ENCODE measurements around the gene CNN2.

CNN2 gene

DNA sequence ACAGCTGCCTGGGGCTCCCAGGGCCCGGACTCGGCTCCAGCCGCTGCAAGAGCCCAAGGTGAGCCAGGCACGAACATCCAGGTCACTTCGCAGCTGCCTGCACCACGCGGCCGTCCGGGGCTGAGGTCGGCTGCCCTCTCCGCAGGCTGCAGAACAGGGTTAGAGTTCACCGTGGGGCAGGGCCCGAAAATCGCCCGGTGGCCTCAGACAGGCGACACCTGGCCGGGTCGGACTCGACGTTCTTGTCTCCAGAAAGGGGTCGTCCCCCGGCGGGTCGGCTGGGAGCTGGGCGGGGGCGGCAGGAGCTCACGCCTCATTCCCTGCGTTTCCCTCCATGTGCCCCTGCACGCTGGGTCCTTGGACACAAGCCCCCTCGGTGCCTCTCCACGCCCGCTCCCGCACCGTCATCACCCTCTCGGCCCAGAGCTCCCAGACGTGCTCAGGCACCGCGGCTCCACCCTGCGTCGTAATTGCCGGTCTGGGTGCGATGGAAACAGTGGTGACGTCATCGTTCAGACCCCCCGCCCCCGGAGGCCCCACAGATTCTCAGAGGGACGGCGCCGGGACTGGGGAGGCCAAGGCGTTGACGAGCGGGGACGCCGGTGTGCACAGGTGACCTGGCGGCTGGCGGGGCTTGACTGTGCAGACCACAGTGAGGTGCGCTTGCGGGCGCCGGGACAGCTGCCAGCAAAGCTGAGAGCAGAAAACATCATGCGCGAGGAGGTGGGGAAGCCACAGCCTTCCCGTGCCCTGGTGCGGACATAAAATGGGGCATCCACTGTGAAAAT lies 30.2 kb upstream of the CNN2 start:
- peak; percentile 84 to 89 for DNase-seq

DNA sequence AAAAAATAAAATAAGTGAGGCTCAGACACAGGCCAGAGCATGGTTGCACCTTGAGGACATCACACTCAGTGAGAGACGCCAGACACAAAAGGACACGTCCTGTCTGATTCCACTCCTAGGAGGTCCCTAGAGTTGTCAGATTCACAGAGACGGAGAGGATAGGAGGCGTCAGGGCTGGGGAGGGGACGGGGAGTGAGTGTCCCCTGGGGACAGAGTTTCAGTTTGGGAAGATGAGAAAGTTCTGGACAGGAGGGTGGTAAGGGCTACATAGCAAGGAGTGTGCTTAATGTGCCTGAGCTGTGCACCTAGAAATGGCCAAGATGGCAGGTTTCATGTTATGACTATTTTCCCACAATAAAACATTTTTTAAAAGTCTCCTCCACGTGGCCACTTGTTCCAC lies 28.3 kb upstream of the CNN2 start:
- no peak for DNase-seq

DNA sequence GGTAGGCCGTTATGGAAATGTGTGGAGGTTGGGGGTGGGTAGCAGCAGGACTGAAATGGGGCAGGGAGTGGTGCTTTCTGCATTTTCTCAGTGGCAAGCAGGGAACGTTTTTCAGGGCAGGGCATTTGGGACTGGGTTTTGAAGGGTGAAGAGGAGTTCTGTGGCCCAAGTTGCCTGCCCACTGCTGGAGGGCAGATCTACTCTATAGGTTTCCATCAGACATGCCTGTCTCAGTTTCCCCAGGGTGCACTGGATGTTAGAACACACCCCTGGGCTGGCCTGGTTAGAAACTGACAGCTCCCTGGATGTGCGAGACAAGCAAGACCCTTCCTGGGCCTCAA lies 27.1 kb upstream of the CNN2 start:
- DNase-seq = no peak

DNA sequence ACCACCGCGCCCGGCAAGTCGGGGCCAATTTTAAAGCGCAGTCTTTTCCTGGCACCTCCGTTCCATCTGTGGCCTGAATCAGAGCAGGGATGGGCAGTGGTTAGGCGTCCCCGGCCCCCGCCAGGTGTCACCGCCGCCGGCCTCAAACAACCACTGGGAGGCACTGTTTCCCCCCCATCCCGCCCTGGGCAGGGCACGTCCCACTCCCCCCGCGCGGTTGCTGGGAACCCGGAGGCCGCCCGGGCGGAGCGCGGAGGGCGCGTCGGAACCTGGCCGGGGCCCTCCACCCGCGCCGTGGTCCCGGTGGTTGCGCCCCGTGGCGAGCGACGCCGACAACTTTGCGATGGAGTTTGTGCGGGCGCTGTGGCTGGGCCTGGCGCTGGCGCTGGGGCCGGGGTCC lies 26.3 kb upstream of the CNN2 start, which contains the start of gene GRIN3B:
TSS of gene GRIN3B (plus strand) at position 325 of the 400 bp plus-strand sequence. CDS start at position 344, 19 bp downstream.
- peak; percentile 63 to 73 for DNase-seq

DNA sequence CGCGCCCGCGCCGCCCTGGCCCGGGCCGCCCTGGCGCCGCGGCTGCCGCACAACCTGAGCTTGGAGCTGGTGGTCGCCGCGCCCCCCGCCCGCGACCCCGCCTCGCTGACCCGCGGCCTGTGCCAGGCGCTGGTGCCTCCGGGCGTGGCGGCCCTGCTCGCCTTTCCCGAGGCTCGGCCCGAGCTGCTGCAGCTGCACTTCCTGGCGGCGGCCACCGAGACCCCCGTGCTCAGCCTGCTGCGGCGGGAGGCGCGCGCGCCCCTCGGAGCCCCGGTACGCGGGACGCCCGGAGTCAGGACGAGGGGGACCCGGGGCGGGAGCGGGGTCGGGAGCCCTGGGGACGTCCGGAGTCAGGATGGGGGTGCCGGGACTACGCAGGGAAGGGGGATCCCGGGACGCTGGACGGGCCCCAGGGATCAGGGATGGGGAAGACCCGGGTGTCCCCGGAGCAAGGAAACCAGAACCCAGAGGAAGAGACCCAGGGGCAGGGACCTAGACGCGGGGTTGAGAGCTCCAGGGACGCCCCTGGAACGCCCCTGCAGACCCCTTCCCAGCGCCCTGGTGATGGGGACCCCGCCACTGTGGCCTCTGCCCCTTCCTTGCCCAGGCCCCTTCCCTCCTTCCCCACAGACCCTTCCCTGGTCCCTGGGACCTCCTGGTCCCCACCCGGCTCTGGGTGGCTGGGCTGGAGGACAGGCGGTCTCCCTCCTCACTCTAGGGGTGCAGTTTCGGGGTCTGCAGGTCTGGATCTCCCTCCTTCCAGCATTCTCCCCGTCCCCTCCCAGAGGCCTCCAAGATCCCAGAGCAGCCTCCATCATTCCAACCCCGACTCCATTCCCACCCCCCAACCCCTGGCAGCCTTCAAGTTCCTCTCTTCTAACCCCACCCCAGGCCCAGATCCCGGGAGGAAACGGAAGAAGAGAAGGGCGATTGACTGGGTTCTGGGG lies 25.5 kb upstream of the CNN2 start:
- DNase-seq = no peak

DNA sequence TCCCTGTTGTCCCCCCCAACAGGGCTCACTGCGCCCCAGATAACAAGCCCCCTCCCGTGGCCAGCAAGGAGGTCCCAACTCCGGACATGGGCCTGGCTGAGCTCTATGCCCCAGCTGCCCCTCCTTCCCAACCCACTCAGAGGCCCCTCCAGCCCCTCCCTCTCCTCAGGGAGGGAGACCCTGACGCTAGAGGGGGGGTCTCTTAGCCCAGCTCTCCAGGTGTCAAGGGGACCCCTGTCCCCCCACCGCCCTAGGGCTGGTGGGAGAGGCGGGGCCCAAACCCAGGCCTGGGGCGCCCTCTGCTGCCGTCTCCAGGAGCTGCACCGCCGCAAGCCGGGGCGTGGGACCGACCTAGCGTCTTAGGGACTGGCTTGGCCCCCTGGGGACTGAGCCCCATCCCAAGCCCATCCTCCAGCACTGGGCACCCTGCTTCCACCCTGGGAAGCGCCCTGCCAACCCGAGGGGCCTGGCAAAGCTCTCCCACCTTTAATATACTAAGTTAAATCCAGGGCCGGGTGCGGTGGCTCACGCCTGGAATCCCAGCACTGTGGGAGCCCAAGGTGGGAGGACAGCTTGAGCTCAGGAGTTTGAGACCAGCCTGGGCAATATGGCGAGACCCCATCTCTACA lies 24.8 kb upstream of the CNN2 start:
- DNase-seq = peak; percentile 64 to 73

DNA sequence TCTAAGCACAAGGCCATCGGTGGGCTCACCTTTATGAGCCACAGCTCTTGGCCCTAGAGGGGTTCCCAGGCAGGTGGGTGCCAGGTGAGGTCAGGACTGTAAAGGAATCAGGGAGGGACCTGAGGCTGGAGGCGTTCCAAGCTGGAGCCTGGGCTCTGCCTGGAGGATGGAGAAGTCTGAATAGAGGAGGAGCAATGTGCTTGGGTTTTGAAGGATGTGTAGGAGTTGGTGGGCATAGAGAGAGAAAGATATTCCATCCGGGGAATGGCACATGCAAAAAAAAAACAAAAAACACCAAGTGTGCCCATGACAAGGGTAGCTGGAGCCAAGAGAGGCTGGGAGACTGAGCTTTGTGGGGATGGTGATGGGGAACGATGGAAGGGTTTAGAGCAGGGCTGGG lies 23.8 kb upstream of the CNN2 start:
- no peak for DNase-seq

DNA sequence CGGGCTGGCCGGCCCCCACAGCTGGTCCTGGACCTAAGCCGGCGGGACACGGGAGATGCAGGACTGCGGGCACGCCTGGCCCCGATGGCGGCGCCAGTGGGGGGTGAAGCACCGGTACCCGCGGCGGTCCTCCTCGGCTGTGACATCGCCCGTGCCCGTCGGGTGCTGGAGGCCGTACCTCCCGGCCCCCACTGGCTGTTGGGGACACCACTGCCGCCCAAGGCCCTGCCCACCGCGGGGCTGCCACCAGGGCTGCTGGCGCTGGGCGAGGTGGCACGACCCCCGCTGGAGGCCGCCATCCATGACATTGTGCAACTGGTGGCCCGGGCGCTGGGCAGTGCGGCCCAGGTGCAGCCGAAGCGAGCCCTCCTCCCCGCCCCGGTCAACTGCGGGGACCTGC lies 23.1 kb upstream of the CNN2 start:
- no peak for DNase-seq

DNA sequence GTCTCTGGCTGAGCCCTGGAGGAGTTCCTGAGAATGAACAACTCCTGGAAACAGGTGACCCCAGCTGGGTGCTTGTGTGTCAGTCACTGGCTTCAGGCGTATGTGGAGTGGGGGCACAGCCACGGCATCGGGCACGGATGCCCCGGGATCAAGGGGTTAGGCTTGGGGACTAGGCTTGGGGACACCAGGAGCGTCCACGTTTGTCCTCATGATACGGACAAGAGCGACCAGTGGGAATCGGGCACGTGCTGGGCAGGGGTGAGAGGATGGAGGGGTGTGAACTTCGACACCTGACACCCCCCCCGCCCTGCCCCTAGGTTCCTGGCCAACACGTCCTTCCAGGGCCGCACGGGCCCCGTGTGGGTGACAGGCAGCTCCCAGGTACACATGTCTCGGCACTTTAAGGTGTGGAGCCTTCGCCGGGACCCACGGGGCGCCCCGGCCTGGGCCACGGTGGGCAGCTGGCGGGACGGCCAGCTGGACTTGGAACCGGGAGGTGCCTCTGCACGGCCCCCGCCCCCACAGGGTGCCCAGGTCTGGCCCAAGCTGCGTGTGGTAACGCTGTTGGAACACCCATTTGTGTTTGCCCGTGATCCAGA lies 22.1 kb upstream of the CNN2 start:
- no peak for DNase-seq

DNA sequence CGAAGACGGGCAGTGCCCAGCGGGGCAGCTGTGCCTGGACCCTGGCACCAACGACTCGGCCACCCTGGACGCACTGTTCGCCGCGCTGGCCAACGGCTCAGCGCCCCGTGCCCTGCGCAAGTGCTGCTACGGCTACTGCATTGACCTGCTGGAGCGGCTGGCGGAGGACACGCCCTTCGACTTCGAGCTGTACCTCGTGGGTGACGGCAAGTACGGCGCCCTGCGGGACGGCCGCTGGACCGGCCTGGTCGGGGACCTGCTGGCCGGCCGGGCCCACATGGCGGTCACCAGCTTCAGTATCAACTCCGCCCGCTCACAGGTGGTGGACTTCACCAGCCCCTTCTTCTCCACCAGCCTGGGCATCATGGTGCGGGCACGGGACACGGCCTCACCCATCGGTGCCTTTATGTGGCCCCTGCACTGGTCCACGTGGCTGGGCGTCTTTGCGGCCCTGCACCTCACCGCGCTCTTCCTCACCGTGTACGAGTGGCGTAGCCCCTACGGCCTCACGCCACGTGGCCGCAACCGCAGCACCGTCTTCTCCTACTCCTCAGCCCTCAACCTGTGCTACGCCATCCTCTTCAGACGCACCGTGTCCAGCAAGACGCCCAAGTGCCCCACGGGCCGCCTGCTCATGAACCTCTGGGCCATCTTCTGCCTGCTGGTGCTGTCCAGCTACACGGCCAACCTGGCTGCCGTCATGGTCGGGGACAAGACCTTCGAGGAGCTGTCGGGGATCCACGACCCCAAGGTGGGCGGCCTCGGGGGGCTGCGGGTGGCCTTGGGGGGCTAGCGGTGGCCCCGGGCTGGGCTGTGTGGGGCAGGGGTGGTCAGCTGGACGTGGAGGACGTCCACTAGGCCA lies 21.4 kb upstream of the CNN2 start:
- no peak for DNase-seq

DNA sequence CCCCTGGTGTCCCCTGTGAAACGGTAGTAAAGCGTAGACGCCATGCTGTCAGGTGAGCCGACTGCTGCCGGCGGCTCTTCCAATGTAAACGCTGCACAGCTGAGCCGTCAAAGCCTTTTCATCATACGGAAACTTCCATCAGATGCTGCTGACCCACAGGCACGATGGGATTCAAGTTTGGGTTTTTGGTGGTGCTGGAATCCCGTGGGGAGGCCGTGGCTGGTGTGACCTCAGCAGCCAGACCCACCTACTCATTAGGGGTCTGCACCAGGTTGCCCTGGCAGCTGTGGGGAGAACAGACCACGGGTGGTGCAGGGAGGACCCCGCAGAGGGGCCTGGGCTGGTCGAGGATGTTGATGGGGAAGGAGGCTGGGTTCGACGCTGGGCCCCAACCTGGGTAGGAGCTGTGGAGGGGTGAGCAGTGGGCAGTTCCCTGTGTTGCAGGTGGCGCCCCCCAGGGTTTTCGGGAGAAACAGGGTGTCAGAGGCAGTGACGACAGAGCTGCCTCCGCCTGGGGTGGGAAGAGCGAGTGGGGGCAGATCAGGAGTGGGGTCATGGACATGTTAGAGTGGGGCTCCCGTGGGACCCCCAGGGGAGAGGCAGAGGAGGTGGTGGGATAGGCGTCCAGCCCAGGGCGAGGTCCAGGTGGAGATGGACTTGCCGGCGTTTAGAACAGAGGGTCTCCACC lies 19.6 kb upstream of the CNN2 start:
- DNase-seq = no peak

DNA sequence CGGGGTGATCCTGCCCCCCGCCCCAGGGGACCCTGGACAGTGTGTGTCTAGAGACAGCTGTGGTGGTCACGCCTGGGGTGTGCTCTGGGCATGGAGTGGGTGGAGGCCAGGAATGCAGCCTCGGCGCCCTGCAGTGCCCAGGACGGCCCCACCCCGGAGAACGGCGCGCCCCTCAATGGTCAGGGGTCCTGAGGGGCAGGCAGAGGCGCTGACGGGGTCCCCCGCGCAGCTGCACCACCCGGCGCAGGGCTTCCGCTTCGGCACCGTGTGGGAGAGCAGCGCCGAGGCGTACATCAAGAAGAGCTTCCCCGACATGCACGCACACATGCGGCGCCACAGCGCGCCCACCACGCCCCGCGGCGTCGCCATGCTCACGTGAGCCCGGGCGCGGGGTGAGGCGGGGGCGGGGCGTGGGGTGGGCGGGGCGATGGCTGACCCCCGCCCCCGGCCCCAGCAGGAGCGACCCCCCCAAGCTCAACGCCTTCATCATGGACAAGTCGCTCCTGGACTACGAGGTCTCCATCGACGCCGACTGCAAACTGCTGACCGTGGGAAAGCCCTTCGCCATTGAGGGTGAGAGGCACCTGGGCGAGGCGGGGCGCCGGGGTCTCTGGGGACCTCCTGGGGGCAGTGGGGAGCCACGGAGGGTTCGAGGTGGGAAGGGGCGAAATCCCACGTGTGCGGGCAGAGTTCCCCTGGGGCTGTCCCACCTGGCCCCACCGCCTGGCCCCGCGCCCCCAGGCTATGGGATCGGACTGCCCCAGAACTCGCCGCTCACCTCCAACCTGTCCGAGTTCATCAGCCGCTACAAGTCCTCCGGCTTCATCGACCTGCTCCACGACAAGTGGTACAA lies 18.8 kb upstream of the CNN2 start:
- DNase-seq = no peak

DNA sequence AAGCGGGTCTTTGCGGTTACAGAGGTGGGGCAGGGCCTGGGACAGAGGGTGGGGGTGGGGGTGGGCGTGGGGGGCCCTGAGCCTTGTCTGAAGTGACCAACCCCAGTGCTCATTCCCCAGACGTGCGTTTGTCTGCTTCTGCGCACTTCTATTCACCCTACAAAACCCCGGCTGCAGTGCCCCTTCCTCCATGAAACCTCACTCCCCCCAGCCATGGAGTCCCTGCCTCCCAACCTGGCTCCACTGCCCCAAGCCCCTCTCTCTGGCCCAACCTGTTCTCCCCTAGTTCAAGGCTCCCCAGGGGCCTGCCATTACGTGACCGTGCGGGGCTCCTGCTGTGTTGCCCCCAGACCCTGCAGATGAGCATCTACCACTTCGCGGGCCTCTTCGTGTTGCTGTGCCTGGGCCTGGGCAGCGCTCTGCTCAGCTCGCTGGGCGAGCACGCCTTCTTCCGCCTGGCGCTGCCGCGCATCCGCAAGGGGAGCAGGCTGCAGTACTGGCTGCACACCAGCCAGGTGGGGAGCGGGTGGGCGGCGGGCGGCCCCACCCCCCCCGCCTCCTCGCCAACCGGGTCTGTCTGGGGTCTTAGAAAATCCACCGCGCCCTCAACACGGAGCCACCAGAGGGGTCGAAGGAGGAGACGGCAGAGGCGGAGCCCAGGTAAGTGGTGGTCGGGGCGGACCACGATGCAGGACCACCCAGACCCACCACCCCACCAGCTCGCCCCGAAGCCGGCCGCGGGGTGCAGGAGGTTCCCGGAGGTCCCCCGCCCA lies 18.0 kb upstream of the CNN2 start:
- DNase-seq = no peak

DNA sequence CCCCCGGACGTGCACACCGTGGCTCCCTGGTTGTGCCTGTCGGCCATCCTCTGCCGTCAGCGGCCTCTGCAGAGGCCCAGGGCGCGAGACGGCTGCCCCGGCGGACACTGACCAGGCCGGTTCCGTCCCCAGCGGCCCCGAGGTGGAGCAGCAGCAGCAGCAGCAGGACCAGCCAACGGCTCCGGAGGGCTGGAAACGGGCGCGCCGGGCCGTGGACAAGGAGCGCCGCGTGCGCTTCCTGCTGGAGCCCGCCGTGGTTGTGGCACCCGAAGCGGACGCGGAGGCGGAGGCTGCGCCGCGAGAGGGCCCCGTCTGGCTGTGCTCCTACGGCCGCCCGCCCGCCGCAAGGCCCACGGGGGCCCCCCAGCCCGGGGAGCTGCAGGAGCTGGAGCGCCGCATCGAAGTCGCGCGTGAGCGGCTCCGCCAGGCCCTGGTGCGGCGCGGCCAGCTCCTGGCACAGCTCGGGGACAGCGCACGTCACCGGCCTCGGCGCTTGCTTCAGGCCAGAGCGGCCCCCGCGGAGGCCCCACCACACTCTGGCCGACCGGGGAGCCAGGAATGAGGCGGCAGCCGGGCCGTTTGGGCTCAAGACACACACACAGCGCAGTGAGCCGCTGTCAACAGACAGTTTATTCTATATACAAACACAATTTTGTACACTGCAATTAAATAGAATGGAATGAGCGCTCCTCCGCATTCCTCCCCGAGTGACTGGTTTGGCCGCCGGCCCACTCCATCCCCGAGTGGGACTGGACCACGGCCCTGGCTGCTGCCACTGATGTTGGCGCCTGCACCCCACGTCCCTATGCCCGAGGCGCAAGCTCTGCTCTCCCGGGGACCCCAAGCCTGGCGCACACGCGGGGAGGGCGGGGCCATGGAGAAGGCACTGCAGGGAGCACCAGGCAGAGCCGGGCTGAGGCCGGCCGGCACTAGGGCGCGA lies 17.1 kb upstream of the CNN2 start:
- DNase-seq = no peak

DNA sequence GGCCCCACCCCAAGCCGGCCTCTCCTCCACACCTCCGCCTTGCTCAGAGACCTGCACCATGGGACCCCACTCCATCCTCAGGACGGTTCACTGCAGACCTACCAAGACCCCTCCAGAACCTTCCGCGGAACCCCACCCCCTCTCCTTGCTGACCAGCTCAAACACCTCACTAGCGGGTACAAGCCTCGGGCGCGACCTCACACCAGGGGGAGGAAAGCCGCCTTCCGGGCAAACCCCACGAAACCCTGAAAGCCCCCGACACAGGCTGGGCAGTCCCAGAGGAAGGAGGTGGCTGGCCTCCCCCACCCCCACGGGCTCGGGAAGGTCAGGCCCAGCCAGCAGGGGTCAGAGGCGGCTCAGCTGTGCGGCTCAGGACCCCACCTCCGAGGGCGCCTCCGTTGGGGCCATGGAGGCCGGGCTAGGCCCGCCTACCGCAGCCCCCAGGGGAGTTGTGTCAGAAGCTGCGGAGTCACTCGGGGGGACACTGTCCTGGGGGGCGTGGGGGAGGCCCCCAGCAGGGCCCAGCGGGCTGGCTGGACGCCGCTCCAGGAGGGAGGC lies 16.3 kb upstream of the CNN2 start:
- no peak for DNase-seq

DNA sequence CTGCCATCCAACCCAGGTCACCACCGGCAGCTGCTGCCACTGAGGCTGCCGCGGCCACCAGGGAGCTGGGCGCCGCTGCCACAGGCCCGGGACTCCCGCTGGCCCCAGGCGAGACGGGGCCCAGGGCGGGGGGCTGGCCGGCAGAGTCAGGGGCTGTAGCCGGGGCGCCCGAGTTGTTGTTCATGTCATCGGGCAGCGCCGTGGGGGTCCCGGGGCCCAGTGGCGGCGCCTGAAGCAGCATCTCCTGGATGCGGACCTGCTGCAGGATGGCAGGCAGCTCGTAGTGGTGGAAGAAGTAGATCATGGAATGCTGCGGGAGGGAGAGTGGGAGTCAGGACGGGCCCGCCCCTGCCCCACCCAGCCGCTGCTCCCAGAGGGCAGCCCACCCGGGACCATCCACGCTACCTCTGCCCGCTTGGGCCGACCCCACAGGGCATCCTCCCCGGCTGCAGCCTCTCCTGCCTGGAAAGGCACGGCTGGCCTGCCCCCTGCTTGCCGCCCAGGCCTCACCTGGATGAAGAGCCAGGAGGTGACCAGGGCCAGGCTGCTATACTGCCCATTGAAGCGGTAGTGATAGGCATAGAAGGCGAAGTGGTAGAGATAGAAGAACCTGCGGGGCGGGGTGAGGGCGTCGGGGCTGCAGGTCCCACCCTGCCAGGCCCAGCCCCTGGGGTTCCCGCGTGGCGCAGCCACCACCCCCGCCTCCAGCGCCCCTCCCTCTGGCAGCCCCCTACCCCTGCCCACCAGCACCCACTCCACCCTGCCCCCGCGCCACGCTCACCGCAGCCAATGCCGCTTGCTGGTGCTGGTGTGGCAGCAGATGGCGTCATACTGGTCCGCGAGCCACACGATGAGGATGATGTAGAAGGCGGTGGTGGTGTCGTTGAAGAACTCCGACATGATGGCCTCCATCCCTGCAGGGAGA lies 15.6 kb upstream of the CNN2 start:
- DNase-seq = no peak

DNA sequence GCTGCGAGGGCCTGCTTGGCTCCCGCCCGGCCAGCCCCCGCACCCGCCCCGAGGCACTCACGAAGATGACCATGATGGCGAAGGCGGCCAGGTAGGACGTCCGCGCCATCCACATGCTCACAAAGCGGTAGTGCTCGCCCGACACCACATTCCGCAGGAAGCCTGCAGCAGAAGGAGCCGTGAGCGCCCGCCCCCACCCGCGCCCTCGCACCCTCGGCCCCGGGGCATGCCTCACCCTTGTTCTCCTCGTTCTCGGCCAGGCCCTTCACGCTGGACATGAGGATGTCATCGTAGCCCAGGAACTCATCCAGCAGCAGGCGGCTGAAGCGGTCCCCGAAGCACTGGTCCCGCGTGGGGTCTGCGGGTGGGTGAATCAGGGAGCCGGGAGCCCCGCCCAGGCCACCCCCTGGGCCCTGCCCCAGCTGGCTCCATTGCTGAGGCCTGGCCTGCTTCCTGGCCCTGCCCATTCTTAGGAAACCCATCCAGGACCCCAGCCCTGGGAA lies 14.5 kb upstream of the CNN2 start:
- DNase-seq = no peak

Data from CD4-positive, alpha-beta T cell treated with Interleukin-1 beta for 1 hour (primary cell).